ENCODE results near the gene LSAMP. TPM values are rescaled to one million over a fixed set of nuclear protein-coding genes. Genes with fewer than 3 reads are reported as not detected.

Gene LSAMP
- total and polyA plus RNA-seq, 2 donors (not counting 3 experiments of a cell fraction or from before 2014, with no cell fraction given) = not detected

DNA sequence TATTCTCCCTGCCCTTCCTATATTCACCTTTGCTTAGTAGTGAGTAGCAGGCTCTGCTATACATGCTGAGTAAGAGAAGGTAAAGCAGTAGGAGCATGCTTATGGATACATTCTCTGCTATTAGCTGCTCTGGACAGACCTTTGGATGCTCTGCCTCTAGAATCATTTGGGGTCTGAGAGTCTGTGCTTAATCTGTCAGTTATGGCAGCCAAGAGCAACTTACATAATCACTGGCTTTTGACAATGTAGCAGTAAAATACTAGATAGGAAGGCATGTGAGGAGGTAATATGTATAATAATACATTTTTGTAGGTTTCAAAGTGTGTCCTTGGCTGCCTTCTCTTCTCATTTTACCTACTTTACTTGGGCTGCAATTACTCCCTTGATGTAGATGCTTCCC is 544.3 kb downstream of the LSAMP start:
- H3K9ac ChIP-seq (replicated peaks; ENCODE audit: extremely low read depth, insufficient read depth, low read length) = no peak overlapping the region
- ChIA-PET CTCF (no interaction called here), POLR2A (no interaction called here)
- dilution Hi-C loops (cut with MboI; ENCODE audit: extremely low pct_ligation_motif_present, low sequenced_read_pairs) = no loop called here
- no peaks in the 10 kb centered on the region for H4K20me1 ChIP-seq (replicated peaks; ENCODE audit: control insufficient read depth, extremely low read depth, insufficient read depth, low read length)
- no TSS peak for BruUV-seq (replicated peaks)
- DNase-seq (ENCODE audit: low read depth, low spot score) (no peak), FAIRE-seq (no peak)
- H3K27ac ChIP-seq (ENCODE audit: insufficient read depth, low read depth, low read length) = no peak overlapping the region
- no peak overlapping the region for H2AFZ ChIP-seq (ENCODE audit: low read depth, low read length)
- no peak overlapping the region for H3K4me2 ChIP-seq (ENCODE audit: insufficient read depth, low read length)
- no peak for TF ChIP-seq JUN (IDR thresholded peaks at IDR 0.05; ENCODE audit: borderline replicate concordance, insufficient read depth, insufficient read length, low read depth)
- TF ChIP-seq EZH2 (IDR thresholded peaks at IDR 0.05; ENCODE audit: borderline replicate concordance, low read depth, low read length, severe bottlenecking) = no peak
- TF ChIP-seq, protein P1, sequence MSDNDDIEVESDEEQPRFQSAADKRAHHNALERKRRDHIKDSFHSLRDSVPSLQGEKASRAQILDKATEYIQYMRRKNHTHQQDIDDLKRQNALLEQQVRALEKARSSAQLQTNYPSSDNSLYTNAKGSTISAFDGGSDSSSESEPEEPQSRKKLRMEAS (IDR thresholded peaks at IDR 0.05; ENCODE audit: insufficient read depth, insufficient read length) = no peak
- TF ChIP-seq POLR2A (IDR thresholded peaks at IDR 0.05; ENCODE audit: low read depth, low read length) = no peak
- TF ChIP-seq MYC (IDR thresholded peaks at IDR 0.05; ENCODE audit: low read depth, low read length) = no peak
- TF ChIP-seq POLR2AphosphoS5 (IDR thresholded peaks at IDR 0.05; ENCODE audit: insufficient read depth, low read depth, low read length) = no peak
- no peak for TF ChIP-seq FOS (IDR thresholded peaks at IDR 0.05; ENCODE audit: borderline replicate concordance, insufficient read depth, low read length)
- TF ChIP-seq, protein P2, sequence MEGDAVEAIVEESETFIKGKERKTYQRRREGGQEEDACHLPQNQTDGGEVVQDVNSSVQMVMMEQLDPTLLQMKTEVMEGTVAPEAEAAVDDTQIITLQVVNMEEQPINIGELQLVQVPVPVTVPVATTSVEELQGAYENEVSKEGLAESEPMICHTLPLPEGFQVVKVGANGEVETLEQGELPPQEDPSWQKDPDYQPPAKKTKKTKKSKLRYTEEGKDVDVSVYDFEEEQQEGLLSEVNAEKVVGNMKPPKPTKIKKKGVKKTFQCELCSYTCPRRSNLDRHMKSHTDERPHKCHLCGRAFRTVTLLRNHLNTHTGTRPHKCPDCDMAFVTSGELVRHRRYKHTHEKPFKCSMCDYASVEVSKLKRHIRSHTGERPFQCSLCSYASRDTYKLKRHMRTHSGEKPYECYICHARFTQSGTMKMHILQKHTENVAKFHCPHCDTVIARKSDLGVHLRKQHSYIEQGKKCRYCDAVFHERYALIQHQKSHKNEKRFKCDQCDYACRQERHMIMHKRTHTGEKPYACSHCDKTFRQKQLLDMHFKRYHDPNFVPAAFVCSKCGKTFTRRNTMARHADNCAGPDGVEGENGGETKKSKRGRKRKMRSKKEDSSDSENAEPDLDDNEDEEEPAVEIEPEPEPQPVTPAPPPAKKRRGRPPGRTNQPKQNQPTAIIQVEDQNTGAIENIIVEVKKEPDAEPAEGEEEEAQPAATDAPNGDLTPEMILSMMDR (IDR thresholded peaks at IDR 0.05; ENCODE audit: extremely low read depth in 1 of 2, insufficient read depth in 1 of 2, low read depth in 1 of 2, low read length in 2 of 2) = no peak
- TF ChIP-seq GATA2 (IDR thresholded peaks at IDR 0.05; ENCODE audit: insufficient read depth, insufficient read length, low read depth, low read length) = no peak
- H3K4me1 ChIP-seq (ENCODE audit: control insufficient read depth, extremely low read depth, insufficient read depth, low read length) = no peaks in the 10 kb centered on the region
- intact Hi-C loops (cut with micrococcal nuclease) = no loop called here
- H3K4me3 ChIP-seq (replicated peaks in 1 of 3; ENCODE audit: insufficient read depth in 1 of 3, low read depth in 1 of 3, low read length in 3 of 3) = no peak overlapping the region
- H3K9me1 ChIP-seq (replicated peaks; ENCODE audit: control insufficient read depth, extremely low read depth, insufficient read depth, low read length) = no peaks in the 10 kb centered on the region
- H3K79me2 ChIP-seq (ENCODE audit: control insufficient read depth, insufficient read depth, low read length) = no peaks in the 10 kb centered on the region
- H3K27me3 ChIP-seq (ENCODE audit: control insufficient read depth in 2 of 2, insufficient read depth in 2 of 2, low read length in 2 of 2) = no peaks in the 10 kb centered on the region
- H3K9me3 ChIP-seq (replicated peaks; ENCODE audit: control insufficient read depth, insufficient read depth, low read length) = no peaks in the 10 kb centered on the region
- H3K36me3 ChIP-seq (ENCODE audit: control insufficient read depth in 2 of 2, extremely low read depth in 1 of 2, insufficient read depth in 2 of 2, low read length in 2 of 2) = no peaks in the 10 kb centered on the region
